Ovary (tissue), 3 donors: ENCODE measurements around the gene COL4A3.

Source experiments
- CTCF ChIP-seq, 3 donors: fragments of 450-650 bp in 2 of 3; fragments of 200-600 bp in 1 of 3; IDR thresholded peaks; one replicate each; pipeline versions ENCODE4 v1.5.1 to v1.8.0; 2016 to 2022; ENCODE audit warnings: antibody characterized with exemption in 3 of 3, mild to moderate bottlenecking in 1 of 3
- POLR2A ChIP-seq: fragments of 450-650 bp; IDR thresholded peaks from one replicate; pipeline ENCODE4 v1.6.1; 2017; ENCODE audit warnings: antibody characterized with exemption, mild to moderate bottlenecking, moderate library complexity
- donor health status: DM: no; HTN: no; CAD: no.

GRCh38 chr2:227237786-227238185 is 73.4 kb downstream of the COL4A3 start:
- TF ChIP-seq CTCF (IDR thresholded peaks at IDR 0.05) (no peak), POLR2A (no peak)
